ENCODE data around the gene WNT1.

WNT1 gene

GRCh38 chr12:49030714-49031572, 52.8 kb downstream of the WNT1 start:
- DNase-seq, result no peak

- DNase-seq, result no peak
Observed at GRCh38 chr12:49031573-49032161, 53.5 kb downstream of the WNT1 start.

Data from effector CD4-positive, alpha-beta T cell (primary cell).